CD4-positive, CD25-positive, alpha-beta regulatory T cell (primary cell): ENCODE data around the gene SLC9C1. TPM values are rescaled to one million over a fixed set of nuclear protein-coding genes. Genes with fewer than 3 reads are reported as not detected.

Experiments
- ATAC-seq, 2 donors: fragments of 150-1000 bp; cut with Tn5 transposase; one replicate each; pipeline ENCODE4 v1.10.0; 2021; ENCODE audit warnings: low read depth in 2 of 2, moderate number of reproducible peaks in 2 of 2, moderate library complexity in 1 of 2
- DNase-seq, 3 donors: peaks; one replicate each; pipeline versions ENCODE4 v3.0.0 to v3.0.0-alpha.2; 2012 to 2022; ENCODE audit warnings: mixed read lengths in 1 of 3
- H3K27ac ChIP-seq: one replicate; pipeline ENCODE4 v1.7.0; 2013; ENCODE audit warnings: mild to moderate bottlenecking, low read length; ENCODE audit not compliant: insufficient read depth, poor library complexity, severe bottlenecking
- H3K27me3 ChIP-seq: one replicate; pipeline ENCODE4 v1.7.0; 2013; ENCODE audit warnings: low read length; ENCODE audit not compliant: control insufficient read depth, insufficient read depth
- H3K36me3 ChIP-seq: one replicate; pipeline ENCODE4 v1.7.0; 2013; ENCODE audit warnings: mild to moderate bottlenecking, low read length, moderate library complexity; ENCODE audit not compliant: control insufficient read depth, insufficient read depth
- H3K4me1 ChIP-seq: 2 replicates; pipeline ENCODE4 v1.7.0; 2013; ENCODE audit warnings: mild to moderate bottlenecking, low read length; ENCODE audit not compliant: insufficient read depth, control insufficient read depth, poor library complexity, severe bottlenecking
- H3K4me3 ChIP-seq: one replicate; pipeline ENCODE4 v1.7.0; 2013; ENCODE audit warnings: low read depth, mild to moderate bottlenecking, low read length, moderate library complexity
- H3K9me3 ChIP-seq, 2 experiments: 1 replicate in 1 of 2; 2 replicates in 1 of 2; pipeline ENCODE4 v1.7.0; 2013; ENCODE audit warnings: low read length in 2 of 2, mild to moderate bottlenecking in 1 of 2, moderate library complexity in 1 of 2; ENCODE audit not compliant: control insufficient read depth in 2 of 2
- H3K27ac Mint-ChIP-seq, 3 donors: one replicate each; pipeline ENCODE4 v1.8.0; 2020 to 2022; ENCODE audit warnings: mild to moderate bottlenecking in 3 of 3, mixed read lengths in 3 of 3, moderate library complexity in 2 of 3
- H3K27me3 Mint-ChIP-seq: one replicate; pipeline ENCODE4 v1.8.0; 2022; ENCODE audit warnings: mild to moderate bottlenecking, mixed read lengths
- H3K36me3 Mint-ChIP-seq: one replicate; pipeline ENCODE4 v1.8.0; 2020; ENCODE audit warnings: mixed read lengths
- H3K4me1 Mint-ChIP-seq, 4 donors: one replicate each; pipeline ENCODE4 v1.8.0; 2020 to 2022; ENCODE audit warnings: mixed read lengths in 4 of 4, mild to moderate bottlenecking in 1 of 4
- H3K4me3 Mint-ChIP-seq, 4 donors: one replicate each; pipeline ENCODE4 v1.8.0; 2020 to 2022; ENCODE audit warnings: mild to moderate bottlenecking in 4 of 4, mixed read lengths in 4 of 4, moderate library complexity in 3 of 4
- H3K9me3 Mint-ChIP-seq, 7 donors: one replicate each; pipeline ENCODE4 v1.8.0; 2020 to 2022; ENCODE audit warnings: mixed read lengths in 7 of 7, mild to moderate bottlenecking in 3 of 7, moderate library complexity in 2 of 7
- polyA plus RNA-seq, 4 donors: library from polyadenylated mRNA; unstranded; fragments of 300-500 nt; fragmentation: Illumina TruSeq; gene quantifications; one replicate each; pipeline ENCODE4 v1.2.3, GENCODE V29; 2021
- total RNA-seq: library from RNA; stranded (reverse); gene quantifications from one replicate; pipeline ENCODE4 v1.2.3, GENCODE V29; 2022

The SLC9C1 gene
- total and polyA plus RNA-seq, 5 donors from 2014 or later = not detected

DNA sequence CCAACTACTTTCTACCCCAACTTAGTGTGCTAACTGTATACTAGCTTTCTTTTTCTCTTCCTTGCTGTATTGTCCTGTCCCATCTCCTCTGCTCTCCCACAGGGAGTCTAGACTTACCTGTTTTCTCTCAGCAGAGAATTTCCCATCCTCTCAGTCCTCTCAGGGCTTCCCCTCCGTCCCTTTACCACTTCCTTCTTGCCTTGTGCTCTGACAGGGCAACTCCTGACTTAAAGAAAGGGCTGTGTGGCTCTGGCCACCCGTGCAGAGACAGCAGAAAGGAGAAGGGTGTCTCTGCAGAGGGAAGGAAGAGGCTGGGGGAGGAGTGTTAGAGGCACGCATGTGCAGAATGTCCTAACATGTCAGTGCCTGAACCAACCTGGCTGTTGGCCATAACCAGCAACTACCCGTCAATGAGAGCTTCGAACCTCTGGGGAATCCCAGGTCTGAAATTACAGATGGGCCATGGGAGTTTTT, 161.0 kb downstream of the SLC9C1 start, which contains the start of gene GCSAM:
Gene GCSAM (minus strand): TSS at position 274 of the 474 bp plus-strand sequence. CDS start 128 bp downstream, at position 146.
- no peaks in the 10 kb centered on the region for H3K36me3 ChIP-seq

DNA sequence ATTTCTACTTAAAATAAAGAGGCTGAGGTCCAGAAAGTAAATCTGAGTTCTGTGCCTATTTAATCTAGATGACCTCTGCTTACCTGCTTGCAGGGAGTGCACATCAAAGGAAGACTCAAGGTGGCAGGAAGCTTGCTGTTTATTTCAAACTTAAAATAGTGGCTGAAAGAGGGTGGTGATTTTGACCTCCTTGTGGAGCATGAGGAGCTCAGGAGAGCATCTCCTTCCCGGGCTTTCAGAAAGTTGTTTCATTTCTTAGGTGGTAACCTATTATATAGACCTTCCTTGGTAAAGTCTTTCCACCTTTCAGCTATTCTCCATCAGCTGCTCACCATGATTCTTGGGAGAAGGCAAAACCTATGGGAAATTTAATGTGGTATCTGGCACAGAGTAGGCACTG, 161.5 kb downstream of the SLC9C1 start:
- no peaks in the 10 kb centered on the region for H3K36me3 ChIP-seq
- DNase-seq = no peak
- Mint-ChIP-seq H3K4me1 (peaks cover 22 to 82% (median 62%) of the 10 kb centered on the region in 4 donors), H3K27ac (peak overlapping the region; percentile 90 to 94 (median 92)), H3K9me3 (no peaks in the 10 kb centered on the region), H3K36me3 (no peaks in the 10 kb centered on the region), H3K4me3 (peak overlapping the region; percentile 72 to 92 (median 87)), H3K27me3 (no peaks in the 10 kb centered on the region)
- peak overlapping the region; percentile 65 for H3K4me3 ChIP-seq
- no peaks in the 10 kb centered on the region for H3K27me3 ChIP-seq
- no peaks in the 10 kb centered on the region for H3K9me3 ChIP-seq
- peak overlapping the region; percentile 69 for H3K27ac ChIP-seq
- no peak for ATAC-seq
- H3K4me1 ChIP-seq = peaks cover 48% of the 10 kb centered on the region

More for the DNA sequence above, 161.0 kb downstream of the SLC9C1 start, which contains the start of gene GCSAM:
- DNase-seq (peak; percentile 15 to 67 (median 51)), ATAC-seq (peak; percentile 67)
- H3K9me3 ChIP-seq = no peaks in the 10 kb centered on the region
- H3K27ac ChIP-seq = peak within 1 kb of the TSS; percentile 69
- Mint-ChIP-seq H3K27ac (peak within 1 kb of the TSS; percentile 90 to 94 (median 92)), H3K36me3 (no peaks in the 10 kb centered on the region), H3K4me1 (peaks cover 19 to 77% (median 58%) of the 10 kb centered on the region in 4 donors), H3K9me3 (no peaks in the 10 kb centered on the region), H3K27me3 (no peaks in the 10 kb centered on the region), H3K4me3 (peak within 1 kb of the TSS; percentile 72 to 92 (median 87))
- H3K4me1 ChIP-seq = peaks cover 45% of the 10 kb centered on the region
- H3K4me3 ChIP-seq = peak within 1 kb of the TSS; percentile 65
- H3K27me3 ChIP-seq = no peaks in the 10 kb centered on the region

- Mint-ChIP-seq H3K4me3 (peak overlapping the region; percentile 72 to 92 (median 87)), H3K27ac (peak overlapping the region in 2 of 3 donors; percentile 10 to 94), H3K36me3 (no peaks in the 10 kb centered on the region), H3K4me1 (peaks cover 22 to 83% (median 64%) of the 10 kb centered on the region in 4 donors), H3K9me3 (no peaks in the 10 kb centered on the region), H3K27me3 (no peaks in the 10 kb centered on the region)
- no peaks in the 10 kb centered on the region for H3K36me3 ChIP-seq
- peaks cover 53% of the 10 kb centered on the region for H3K4me1 ChIP-seq
- H3K9me3 ChIP-seq = no peaks in the 10 kb centered on the region
- no peak overlapping the region for H3K27ac ChIP-seq
- peak overlapping the region; percentile 65 for H3K4me3 ChIP-seq
- no peaks in the 10 kb centered on the region for H3K27me3 ChIP-seq
- DNase-seq = no peak
- ATAC-seq = no peak
These were observed 161.9 kb downstream of the SLC9C1 start for GRCh38 chr3:112132088-112132487.

GRCh38 chr3:112131111-112131510, 162.9 kb downstream of the SLC9C1 start:
- Histone ChIP-seq H3K9me3 (no peaks in the 10 kb centered on the region), H3K27ac (no peak overlapping the region), H3K4me1 (peaks cover 59% of the 10 kb centered on the region), H3K36me3 (no peaks in the 10 kb centered on the region), H3K27me3 (no peaks in the 10 kb centered on the region), H3K4me3 (peak overlapping the region; percentile 65)
- DNase-seq (no peak), ATAC-seq (no peak)
- Mint-ChIP-seq H3K27me3 (no peaks in the 10 kb centered on the region), H3K36me3 (no peaks in the 10 kb centered on the region), H3K4me3 (peak overlapping the region in 2 of 4 donors; percentile 23 to 47), H3K4me1 (peaks cover 22 to 90% (median 70%) of the 10 kb centered on the region in 4 donors), H3K27ac (peak overlapping the region in 1 of 3 donors; percentile 44), H3K9me3 (no peaks in the 10 kb centered on the region)

DNA sequence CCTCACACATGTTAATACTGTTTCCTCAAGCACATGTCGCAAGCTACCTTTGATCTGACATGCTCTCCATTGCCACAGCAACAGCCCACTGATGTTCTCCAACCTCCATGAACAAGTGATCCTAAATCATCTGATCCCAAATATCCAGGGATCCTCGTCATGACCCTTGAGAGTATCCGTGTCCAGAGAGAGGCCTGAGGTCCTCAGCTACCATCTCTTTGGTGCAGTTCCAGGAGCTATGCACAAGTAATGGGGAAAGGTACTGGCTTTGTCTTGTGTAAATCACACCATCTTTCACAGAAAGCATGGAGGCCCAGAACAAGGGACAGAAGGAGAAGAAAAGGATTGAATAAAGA, 163.4 kb downstream of the SLC9C1 start:
- Histone ChIP-seq H3K4me3 (peak overlapping the region; percentile 8), H3K4me1 (peaks cover 63% of the 10 kb centered on the region), H3K27me3 (no peaks in the 10 kb centered on the region), H3K36me3 (no peaks in the 10 kb centered on the region), H3K27ac (peak overlapping the region; percentile 9), H3K9me3 (no peaks in the 10 kb centered on the region)
- Mint-ChIP-seq H3K27ac (peak overlapping the region; percentile 66 to 87 (median 86)), H3K27me3 (no peaks in the 10 kb centered on the region), H3K4me1 (peaks cover 22 to 86% (median 69%) of the 10 kb centered on the region in 4 donors), H3K9me3 (no peaks in the 10 kb centered on the region), H3K36me3 (no peaks in the 10 kb centered on the region), H3K4me3 (peak overlapping the region in 2 of 4 donors; percentile 4 to 36)
- DNase-seq (no peak), ATAC-seq (no peak)

DNA sequence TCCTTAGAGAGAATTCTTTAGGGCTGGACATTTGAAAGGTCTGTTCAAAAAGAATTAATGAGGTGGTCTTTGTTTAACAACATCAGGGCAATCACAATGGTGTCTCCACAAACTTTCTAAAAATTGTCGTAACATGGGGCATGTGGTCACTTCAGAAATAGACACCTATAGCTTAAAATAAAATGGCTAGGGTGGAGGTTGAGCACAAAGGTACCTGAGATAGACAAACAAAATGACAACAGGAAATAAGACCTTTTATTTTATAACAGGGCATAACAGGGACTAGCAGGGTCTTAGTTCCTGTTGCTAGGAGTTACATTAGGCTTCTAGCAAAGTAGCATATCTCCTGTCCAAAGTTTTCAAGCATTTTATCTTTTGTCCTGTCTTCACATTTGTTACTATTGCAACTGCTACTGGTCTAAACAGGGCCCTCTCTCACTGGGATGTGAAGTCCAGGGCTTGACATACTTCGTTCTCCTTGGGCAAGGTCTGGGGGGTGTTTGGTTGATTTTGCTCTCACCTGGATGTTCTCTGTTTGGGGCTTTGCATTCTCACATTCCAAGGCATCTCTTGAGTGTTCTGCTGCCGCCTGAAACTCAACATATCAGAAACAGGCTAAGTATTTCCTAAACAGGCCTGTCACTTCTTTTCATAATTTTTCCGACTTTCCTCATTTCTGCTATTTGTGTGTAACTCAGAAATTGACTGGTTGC, 163.9 kb downstream of the SLC9C1 start:
- ATAC-seq = no peak
- peak overlapping the region; percentile 66 to 87 (median 86) for H3K27ac Mint-ChIP-seq
- Histone ChIP-seq H3K9me3 (no peaks in the 10 kb centered on the region), H3K36me3 (no peaks in the 10 kb centered on the region), H3K4me3 (peak overlapping the region; percentile 8), H3K27me3 (no peaks in the 10 kb centered on the region), H3K27ac (peak overlapping the region; percentile 74), H3K4me1 (peaks cover 58% of the 10 kb centered on the region)
- DNase-seq = no peak
- no peaks in the 10 kb centered on the region for H3K9me3 Mint-ChIP-seq
- no peaks in the 10 kb centered on the region for H3K27me3 Mint-ChIP-seq
- H3K4me3 Mint-ChIP-seq = peak overlapping the region in 2 of 4 donors; percentile 4 to 36
- peaks cover 22 to 82% (median 66%) of the 10 kb centered on the region in 4 donors for H3K4me1 Mint-ChIP-seq
- H3K36me3 Mint-ChIP-seq = no peaks in the 10 kb centered on the region

DNA sequence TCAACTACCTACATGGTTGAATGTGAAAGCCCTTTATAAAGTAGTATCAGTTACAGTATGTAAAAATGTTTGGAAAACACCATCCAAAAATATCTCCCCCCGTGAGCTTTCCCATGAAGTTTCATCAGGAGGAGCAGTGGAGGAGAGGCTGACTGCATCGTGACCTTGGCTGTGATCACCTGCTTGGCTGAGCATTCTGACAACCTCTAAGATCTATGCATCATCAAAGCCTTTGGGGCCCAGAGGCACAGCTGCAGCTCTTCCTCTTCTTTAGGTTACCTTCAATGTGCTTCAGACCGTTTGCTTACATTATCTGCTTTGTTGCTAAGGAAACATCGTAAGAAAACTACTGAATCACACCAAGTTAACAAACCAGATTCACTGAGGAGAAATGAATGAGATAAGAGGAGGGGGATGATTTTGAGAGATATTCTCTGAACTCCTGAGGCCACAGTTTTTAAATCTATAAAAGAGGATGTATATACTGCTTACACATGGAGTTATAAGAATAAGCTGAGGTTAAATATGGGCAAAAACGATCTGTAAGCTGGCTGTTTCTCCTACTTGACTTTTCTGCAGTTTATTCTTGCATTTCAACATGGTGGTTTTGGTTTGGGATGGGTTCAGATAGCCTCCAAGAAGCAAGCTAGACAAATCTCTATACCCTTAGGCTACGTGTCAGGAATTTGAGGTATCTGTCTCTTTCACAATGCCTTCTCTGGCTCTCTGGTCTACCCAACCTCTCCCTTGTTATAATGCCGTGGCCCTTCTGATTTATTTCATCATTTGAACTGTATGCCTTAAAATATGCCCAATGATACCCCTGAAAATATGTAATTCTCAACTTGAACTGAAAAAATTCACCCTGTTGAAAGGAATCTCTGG, 164.9 kb downstream of the SLC9C1 start:
- Mint-ChIP-seq H3K4me3 (peak overlapping the region in 3 of 4 donors; percentile 23 to 62 (median 30)), H3K9me3 (no peaks in the 10 kb centered on the region), H3K4me1 (peaks cover 22 to 72% (median 58%) of the 10 kb centered on the region in 4 donors), H3K27me3 (no peaks in the 10 kb centered on the region), H3K27ac (peak overlapping the region; percentile 66 to 87 (median 86)), H3K36me3 (no peaks in the 10 kb centered on the region)
- DNase-seq (peak; percentile 13 to 77 (median 75)), ATAC-seq (peak; percentile 84 to 85)
- H3K27me3 ChIP-seq = no peaks in the 10 kb centered on the region
- peak overlapping the region; percentile 74 for H3K27ac ChIP-seq
- H3K9me3 ChIP-seq = no peaks in the 10 kb centered on the region
- peaks cover 50% of the 10 kb centered on the region for H3K4me1 ChIP-seq
- no peaks in the 10 kb centered on the region for H3K36me3 ChIP-seq
- peak overlapping the region; percentile 8 for H3K4me3 ChIP-seq
